Fibroblast of gingiva (primary cell): Measurements from ENCODE around the gene RNF215.
"Not testable (repeated sequence)": the region's sequence is repeated elsewhere in the genome, so short reads cannot be mapped to it uniquely, and the experiment has no call there.

ENCODE experiments used
- DNase-seq: peaks from one replicate; pipeline ENCODE4 v3.0.0-alpha.2; 2011; ENCODE audit warnings: low read depth

Gene RNF215

GRCh38 chr22:30421695-30422480 lies 34.7 kb upstream of the RNF215 start:
- DNase-seq = no peak

- DNase-seq = peak; percentile 65
Observed at GRCh38 chr22:30420347-30421125, 33.3 kb upstream of the RNF215 start.

DNA sequence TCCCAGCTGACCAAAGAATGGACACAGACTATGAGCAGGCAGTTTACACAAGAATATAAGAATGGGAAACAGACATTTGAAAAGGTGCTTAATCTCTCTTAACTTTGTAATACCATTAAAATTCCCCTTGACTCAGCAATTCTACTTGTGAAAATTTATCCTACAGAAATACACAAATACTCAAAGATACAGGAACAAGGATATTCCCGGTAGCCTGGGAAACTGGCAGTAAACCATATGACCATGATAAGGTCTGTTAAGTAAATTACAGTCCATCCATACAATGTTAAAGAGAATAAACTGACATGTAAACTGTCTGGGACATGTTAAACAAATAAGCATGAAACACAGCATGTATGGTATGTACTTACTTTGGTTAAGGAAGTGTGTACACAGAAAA lies 29.6 kb upstream of the RNF215 start:
- DNase-seq = no peak

DNA sequence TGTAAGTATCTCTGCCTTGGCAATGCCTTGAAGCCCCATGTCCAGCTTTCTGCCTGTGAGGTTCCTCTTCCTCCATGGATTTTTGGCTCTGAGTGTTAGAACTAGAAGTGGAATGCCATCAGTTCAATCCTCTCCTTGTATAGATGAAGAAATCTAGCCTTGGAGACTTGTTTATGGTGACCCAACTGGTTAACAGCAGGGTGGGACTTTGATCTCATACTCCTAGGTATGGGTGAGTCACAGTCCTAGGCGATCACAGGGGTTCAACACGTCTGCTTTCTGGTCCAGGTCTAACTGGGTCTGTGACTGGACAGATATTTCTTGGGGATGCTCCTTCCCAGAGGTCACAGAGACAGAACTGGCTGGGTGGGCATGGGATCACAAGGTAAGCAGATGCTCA lies 29.2 kb upstream of the RNF215 start:
- no peak for DNase-seq

GRCh38 chr22:30414525-30415047 lies 27.4 kb upstream of the RNF215 start:
- no peak for DNase-seq

GRCh38 chr22:30413745-30414524 lies 26.7 kb upstream of the RNF215 start:
- DNase-seq = no peak

DNA sequence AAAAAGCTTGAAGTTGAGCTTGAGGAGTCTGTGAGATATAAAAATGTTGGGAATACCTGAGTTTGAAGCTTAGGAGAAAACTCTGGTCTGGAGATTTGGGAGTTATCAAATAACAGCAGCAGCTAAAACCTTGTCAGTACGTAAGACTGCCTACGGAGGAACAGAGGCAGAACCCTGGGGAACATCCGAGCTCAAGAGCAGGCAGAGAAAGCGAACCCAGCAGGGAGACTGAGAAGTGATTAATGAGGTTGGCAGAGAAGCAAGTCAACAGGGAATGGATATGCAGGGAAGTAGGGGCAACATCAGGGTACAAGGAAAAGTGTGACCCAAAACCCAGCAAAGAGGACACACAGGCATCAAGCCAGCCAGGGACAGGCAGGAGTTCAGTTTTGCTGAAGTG lies 25.8 kb upstream of the RNF215 start:
- DNase-seq = no peak

DNA sequence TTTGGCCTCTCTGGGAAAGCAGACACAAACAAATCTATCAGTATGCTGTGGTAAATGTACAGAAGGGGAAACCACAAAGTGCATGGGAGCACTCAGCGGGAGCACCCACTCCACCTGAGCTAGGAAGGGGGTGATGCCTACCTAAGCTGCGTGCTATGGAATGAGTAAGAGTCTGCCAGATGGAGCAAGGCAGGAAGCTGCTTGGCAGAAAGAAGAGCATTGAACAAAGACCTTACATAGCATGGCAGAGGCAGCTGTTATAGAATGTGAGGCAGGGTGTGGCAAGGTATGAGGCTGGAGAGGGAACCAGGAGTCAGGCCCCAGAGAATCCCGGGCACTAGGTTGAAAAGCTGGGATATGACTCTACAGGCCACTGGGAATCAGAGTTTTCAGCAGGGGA lies 24.6 kb upstream of the RNF215 start:
- DNase-seq = no peak

DNA sequence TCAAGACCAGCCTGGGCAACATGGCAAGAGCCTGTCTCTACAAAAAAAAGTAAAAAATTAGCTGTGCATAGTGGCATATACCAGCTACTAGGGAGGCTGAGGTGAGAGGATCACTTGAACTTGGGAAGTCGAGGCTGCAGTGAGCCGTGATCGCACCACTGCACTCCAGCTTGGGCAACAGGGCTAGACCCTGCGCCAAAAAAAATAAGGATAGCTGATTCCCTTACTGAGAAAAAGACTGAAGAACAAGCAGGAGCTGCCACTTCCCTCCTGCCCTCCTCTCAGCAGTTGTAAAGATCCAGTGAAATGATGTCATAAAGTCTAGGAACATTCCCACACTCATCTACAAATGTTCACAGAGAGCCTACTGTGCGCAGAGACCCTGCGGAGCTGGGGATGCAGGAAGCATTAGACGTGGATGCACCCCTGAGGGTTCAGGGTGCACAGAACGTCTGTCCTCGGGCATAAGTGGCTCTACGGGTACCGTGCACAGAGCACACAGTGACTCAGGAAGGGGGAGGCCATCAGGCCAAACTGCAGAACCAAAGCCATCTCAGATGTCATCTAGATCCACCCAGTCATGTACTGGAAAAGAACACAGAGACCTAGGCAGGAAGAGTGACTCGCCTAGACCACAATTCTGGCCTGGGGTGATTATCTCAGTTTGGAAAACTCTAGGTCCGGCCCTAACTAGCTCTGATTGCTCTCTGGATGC lies 21.3 kb upstream of the RNF215 start:
- DNase-seq = peak; percentile 74

- no peak for DNase-seq
Observed at GRCh38 chr22:30406400-30406799, 19.2 kb upstream of the RNF215 start.

GRCh38 chr22:30405731-30406130 lies 18.5 kb upstream of the RNF215 start:
- DNase-seq = no peak

DNA sequence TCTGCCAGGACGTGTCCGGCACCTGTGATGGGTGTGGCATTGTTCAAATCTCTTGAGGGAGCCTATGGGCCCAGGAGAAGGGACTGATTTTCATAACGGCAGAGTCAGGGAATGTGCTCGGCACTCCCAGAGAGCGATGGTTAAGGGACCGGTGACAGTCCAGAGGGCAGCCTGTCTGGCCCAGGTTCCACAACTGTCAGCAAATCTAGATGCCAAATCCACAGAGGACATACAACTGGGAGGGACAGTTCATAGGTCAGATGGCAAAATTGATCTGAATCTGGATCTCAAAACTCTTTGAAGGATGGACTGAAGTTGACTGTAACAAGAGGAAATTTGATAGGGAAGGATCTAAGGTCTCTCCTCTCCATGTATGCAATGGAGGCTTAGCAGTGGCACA lies 17.1 kb upstream of the RNF215 start:
- DNase-seq = no peak

GRCh38 chr22:30402766-30403104 lies 15.5 kb upstream of the RNF215 start:
- not testable (repeated sequence) for DNase-seq

DNA sequence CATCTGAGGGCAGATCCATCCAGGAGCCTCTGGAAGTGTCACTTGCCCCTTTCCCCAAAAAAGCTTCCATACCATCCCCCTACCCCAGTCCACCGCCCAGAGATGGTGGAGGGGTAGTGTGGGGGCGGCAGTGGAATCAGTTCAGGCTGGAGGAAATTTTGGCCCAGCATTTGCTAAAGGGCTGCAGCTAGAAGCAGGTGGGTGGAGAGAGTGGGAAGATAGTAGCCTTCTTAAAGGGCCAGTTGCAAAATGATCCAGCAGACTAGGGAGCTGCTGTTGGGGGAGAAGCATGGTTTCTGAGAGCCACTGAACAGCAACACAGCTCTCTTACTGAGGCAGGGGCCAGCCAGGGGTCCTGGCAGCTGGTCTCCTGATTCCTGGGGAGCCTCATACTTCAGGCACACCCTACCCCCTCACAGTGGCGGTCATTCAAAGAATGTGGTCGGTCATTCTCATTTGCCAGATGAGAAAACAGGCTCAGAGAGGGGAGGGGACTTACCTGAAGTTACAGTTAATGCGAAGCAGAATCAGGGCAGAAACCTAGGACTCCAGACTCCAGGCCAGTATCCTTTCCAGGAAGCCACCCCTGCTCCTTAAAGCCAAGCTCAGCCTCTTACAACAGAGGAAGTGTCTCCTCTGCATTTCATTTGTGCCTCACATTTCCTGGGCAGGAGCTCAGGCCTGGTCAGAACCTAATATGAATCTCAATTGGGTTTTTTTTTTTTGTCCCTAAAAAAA lies 15.0 kb upstream of the RNF215 start:
- DNase-seq = no peak

GRCh38 chr22:30401024-30401423 lies 13.8 kb upstream of the RNF215 start:
- DNase-seq = not testable (repeated sequence)

GRCh38 chr22:30400159-30400558 lies 12.9 kb upstream of the RNF215 start:
- DNase-seq = no peak

GRCh38 chr22:30399718-30400117 lies 12.5 kb upstream of the RNF215 start:
- DNase-seq = no peak

DNA sequence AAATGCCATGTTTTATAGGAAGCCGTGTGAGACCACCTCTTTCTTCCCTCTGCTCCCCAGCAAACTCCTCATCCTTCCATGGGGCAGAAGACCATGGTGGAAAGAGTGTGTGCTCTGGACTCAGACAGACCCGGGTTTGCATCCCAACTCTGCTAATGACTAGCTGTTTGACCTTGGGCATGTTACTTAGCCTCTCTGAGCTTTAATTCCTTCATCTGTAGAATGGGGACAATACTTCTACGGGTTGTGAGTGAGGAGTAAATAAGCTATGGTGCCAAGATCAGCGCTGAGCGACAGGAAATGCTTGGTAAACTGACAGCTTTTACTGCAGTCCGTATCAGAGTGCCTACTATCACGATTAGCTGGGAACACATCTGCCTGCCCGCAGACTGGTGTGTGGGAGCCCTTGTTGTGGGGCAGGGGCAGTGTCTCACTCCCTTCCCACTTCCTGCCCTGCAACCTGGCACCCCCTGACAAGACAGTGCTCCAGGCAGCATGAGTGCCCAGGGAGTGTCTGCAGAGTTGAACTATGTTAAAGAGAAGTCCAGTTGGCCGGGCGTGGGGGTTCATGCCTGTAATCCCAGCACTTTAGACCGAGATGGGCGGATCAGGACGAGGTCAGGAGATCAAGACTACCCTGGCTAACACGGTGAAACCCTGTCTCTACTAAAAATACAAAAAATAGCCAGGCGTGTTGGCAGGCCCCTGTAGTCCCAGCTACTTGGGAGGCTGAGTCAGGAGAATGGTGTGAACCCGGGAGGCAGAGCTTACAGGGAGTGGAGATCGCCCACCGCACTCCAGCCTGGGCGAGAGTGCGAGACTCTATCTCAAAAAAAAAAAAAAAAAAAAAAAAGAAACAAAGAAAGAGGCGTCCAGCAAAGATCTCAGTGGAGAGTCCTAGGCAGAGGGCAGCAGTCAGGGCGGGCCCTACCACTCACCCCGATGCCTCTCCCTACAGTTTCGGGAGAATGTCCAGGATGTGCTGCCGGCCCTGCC lies 11.8 kb upstream of the RNF215 start:
- DNase-seq = no peak

- DNase-seq = no peak
Observed at GRCh38 chr22:30397656-30398635, 10.7 kb upstream of the RNF215 start.
